Cerebellar nuclear complex (tissue), 1 donor: ENCODE results near the gene KNCN.

Experiments used
- DNase-seq, 2 experiments: peaks; one replicate each; lab custom pipeline; 2025; lab: John Stamatoyannopoulos, UW

Gene KNCN

DNA sequence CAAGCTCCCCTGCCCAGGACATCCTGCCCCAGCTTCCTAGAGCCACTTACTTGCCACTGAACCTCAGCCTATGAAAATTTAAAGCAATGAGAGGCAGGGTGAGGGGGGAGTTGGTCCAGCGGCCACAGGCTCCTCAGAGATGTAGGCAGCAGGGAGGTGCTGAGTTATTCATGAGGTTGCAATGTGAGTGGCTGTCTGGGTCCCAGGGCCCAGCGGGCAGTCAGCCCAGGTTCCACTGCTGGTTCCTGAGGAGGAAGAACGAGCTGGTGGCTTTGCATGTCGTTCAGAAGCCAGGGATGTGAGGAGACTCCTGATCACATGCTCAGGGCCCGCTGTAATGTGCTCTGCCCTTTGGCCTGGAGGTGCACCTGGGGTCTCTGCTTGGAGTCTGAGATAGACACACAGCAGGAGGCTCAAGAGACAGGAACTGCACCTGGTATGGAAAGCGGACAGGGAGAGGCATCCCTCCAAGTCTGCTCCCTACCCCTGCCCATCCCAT is at the start of gene KNCN:
TSS of gene KNCN (minus strand) at position 51 of the 499 bp plus-strand sequence. CDS start 432 bp downstream, outside the sequence.
- no peak for DNase-seq

DNA sequence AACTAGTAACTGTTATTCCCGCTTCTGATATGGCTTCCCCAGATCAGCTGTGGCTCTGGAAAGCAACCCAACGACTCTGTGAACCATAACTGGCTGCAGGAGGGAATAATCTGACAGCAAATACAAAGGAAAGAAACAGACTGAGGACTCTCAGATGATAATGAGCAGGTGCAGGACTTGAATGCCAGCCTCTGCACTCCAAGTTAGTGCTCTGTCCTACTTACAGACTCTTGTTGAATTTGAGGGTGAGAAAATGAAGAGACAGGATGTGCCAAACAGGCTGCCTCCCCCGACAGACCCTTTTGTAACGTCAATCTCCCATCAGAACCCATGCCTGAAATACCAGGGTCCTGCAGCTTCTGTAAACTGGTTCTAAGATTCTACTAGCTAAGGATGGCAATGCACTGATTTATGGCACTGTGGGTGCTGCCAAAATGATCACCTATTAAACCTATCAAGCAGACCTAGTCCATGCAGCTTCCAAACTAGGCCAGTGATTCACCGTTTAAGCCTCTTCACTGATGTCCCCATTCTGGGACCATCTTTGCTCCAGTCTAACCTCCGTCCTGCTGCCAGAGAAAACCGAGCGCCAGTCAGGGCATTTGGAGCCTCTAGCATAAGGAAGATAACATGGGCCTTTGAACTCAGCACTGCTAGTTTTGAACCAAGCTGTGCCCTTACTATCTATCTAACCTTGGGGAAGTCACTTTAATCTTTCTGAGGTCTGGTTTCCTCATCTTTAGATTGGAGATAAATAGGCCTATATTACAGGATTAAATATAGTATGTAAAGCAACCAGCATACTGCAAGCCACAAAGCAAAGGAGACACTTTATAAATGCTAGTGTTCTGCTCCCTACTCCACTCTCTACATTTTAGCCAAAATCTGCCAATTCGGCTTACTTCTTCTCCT is 47.9 kb upstream of the KNCN start:
- no peak for DNase-seq

DNA sequence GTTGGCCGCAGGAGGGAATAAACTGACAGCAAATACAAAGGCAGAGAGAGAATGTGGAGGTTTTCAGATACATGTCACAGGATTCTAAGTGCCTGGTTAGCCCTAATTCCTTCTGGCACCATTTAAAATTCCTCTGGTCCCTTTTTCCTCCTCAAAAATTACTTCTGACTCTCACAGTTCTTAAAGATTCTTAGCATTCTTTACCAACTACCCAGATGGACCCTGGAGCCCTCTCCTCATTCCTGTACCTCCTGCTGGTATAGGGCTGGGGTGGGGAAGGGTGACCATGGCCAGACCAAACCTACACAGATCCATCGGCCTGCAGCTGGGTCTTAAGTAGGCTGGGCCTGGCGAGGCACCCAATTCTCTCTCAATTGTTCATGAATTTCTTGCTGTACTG is 45.4 kb upstream of the KNCN start:
- DNase-seq: no peak

DNA sequence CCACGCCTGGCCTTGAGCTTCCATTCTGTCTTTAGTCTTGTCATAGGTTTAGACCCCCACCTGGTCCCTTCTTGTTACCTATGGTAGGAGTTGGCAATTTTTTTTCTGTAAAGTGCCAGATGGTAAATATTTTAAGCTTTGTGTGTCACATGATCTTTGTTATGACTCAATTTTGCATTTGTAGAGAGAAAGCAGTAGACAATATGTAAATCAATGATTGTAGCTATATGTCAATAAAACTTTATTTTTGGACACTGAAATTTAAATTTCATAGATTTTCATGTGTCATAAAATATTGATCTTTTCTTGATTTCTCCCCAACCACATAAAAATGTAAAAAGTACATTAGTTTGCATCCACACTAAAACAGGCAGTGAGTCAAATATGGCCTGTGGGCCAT is 44.6 kb upstream of the KNCN start:
- DNase-seq: no peak

DNA sequence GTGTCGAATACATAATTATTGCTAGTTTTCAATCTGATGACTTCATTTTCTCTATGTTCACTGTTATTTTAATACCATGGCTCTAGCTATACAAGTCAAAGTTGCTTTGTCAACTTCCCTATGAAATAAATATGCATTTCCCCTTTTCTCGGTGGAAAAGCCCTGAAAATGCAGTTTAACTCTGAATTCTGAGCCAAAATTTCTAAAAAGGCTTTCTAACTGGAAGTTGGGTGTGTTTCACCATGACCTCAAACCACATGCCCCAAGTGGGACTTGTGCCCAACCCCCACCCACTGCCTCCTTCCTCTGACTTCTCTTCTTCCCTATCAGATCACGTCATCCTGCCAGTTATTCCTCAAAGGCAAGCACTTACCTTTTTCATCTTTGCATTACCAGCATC is 43.7 kb upstream of the KNCN start:
- no peak for DNase-seq

DNA sequence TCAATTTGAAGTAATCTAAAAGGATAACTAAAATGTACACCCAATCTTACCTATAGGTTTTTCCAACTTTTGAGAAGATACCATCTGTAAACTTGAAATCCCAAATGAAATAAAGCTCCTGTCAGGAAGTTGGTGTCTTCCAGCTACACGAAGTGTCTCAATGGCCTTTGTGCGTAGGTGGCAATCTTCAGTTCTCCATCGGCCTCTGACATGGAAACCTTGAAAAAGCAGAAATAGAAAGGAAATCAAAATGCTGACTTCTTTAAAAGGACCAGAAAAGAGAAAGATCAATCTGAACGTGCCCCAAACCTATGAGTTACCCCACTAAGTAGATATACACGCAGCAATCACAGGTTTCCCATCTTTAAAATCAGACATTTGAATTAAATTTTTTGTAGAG is 42.6 kb upstream of the KNCN start:
- DNase-seq: no peak

DNA sequence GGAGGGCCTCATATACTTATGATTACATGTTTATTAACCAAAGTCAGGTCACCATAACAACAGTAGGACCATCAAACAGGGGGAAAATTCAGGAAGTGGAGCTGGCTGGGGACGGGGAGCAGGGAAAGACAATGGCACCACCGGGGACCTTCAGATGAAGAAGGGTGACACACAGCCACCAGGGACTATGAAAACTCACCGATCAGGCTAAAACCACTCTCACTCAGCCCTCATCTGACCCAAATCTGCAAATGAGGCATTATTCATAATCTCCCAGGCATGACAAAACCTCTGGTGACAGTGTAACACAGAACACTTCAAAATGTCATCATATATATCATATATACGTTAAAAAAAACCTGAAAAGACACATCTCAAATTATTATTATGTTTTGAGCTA is 41.4 kb upstream of the KNCN start:
- DNase-seq: no peak

DNA sequence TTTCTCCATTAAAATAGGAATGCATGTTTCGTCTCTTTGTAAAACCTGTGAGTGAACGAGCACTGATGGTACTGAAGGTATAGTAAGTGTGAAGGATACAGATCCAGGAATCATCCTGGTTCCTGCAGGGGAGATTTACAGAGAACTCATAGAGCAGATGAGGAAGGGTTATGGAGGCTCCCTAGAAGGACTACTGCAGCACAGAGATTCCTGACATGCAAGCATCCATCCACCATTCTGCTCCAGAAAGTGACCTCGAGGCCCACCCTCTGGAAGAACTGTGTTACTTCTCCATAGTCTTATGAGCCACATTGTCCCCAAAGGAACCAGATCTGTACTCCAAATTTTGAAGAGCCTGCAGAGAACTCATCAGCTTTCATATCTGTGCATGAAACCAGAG is 38.1 kb upstream of the KNCN start:
- DNase-seq: no peak

DNA sequence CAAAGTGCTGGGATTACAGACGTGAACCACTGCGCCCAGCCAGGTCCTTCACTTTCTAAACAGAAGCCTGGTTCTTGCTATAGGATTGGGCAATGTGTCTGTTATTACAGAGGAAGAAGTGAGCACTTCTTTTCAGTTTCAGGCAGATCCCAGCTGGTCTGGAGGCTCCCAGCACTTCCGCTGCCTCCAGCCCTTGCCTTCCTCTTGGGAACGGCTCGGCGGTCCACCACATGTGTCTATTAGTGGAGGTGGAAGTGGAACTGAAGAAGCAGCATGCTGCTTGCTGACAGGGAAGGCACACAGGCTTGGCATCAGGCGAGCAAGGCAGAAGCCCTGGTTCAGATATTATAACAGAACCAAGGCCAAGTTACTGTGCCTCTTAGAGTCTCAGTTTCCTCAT is 35.6 kb upstream of the KNCN start:
- no peak for DNase-seq

DNA sequence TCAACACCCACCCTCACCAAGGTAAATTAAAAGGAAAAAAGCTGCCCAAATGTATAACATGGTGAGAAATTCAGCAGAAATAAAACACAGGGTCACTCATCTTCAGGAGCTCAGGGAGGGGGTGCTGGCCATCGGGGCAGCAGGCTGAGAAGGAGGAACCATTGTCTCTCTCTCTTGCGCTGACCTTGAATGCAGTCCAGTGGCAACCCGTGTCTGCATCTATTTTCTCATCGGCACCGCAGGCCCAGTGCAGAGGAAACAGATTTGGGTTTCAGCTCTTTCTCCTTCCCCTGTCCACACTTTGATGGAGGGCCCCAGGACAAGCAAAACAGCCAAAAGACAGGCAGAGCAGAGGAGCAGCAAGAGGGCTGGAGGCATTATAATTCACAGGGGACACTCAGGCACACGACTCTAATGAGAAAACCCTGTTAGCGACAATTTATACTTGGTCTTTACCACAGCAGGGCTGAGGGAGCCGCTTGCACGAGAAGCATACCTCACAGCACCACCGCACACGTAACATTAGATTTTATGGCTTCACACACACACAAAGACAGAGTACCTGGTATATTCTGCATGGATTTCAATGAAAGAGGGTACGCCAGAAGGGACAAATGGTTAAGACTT is 34.0 kb upstream of the KNCN start:
- DNase-seq: no peak

DNA sequence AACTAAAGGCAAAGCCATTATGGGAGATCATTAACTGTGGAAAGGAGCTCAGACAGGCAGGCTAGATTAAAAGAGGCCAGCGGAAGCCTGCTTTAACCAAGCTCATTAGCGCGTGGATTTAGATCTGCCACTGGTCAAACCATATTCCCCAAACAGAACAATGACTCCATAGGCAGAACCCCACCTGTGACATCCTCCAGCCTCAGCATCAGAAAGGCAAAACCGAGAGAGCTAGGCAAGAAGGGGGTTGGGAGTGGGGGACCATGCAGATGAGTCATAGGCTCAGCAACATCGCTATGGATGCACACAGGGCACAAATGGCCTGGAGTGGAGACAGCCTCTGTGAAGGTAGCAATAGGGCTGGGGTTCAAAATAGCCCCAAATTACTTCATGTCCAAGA is 32.0 kb upstream of the KNCN start:
- no peak for DNase-seq

DNA sequence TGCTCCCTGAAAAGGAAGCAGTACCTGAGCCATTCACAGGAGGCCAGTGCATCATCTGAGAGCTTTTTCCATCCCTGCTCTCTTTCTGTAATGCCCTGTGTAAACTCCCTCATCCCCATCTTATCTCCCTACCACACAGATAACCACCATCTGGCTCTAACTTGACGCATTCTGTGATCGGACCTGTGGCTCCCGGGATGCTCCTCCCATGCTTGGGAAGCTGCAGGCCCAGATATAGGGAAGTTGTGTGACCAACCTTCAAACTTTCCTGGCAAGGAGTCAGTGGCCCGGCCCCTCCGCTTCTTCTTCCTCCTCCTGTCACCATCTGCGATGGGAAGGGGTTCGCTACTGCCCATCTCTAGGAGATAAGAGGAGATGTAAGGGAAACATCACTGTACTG is 31.5 kb upstream of the KNCN start:
- DNase-seq: no peak

DNA sequence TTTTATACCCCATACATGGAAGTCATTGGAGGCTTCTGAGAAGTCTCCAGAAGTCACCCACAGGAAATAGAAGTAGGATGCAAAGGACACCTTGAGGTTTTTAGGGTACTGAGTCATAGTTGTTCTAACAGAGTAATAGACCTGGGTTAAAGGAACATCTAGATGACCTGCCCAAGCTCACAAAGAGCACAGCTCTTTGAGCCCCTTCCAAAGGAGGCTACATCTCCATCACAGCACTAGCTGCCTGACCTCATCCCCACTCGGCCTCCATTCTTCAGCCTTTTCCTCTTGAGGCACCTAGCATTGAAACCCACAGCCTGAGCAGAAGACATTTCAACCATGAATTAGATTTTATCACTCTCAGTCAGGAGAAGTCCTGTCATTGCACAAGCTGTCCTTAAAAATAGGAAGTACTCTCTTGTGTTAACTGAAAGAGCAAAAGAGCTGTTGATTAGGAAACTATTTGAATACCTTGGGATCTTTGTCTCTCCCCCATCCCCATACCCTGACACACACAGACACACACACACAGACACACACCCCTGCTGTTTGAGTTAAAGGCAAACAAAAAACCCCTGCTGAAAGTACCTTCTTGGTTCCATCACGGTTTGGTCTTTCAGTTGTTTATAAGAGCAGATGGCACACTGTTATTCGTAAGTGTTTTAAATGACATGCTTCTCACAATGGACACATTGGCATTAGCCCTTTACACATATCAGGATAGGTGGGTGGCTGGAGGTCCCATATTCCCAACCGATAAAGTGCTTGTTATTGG is 30.4 kb upstream of the KNCN start:
- DNase-seq: no peak

DNA sequence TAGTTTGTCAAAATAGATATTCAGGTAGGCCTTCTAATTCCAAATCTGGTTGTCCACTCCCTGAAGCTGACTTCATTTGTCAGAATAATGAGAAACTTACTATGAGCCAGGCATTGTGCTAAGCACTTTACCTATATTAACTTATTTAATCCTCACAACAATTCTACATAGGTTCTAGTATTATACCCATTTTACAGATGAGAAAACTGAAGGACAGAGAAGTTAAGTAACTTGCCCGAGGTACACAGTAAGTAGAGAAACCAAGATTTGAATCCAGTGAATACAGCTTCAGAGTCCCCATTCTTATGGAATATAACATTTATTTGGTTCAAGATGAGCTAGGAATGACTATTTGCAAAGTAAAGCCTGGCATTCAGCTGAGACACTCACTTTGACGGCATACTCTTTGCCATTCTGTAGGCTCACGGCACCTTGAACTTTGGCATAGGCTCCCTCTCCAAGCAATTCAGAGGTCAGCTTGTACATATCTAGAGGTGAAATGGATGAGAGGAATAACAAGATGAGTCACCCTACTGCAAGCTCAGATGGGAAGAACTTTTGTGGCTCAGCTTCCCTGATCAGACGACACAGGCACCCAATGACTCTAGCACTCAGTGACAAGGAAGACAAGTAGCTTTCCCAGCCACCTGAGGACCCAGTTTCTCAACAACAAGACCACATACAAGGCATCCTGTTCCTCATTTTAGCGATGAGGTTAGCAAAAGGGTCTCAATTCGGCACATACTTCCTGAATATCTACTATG is 28.9 kb upstream of the KNCN start:
- no peak for DNase-seq

DNA sequence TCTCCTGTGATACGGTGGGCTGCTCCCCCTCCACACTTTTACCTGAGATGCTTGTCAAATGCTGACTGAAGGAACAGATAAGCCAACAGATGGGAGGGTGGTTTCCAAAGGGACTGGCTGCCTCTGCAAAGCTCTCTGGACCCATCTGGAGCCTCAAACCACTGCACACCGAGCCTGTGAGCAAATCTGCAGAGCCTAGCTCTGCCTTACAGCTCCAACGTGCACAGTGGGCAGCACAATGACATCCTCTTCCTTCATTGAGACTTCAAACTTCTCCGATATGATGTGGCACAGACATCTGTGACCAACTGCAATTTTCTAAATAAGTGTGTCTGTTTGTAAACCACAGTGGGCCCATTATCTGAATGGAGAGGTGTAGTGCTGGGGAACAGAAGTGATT is 26.2 kb upstream of the KNCN start:
- no peak for DNase-seq

DNA sequence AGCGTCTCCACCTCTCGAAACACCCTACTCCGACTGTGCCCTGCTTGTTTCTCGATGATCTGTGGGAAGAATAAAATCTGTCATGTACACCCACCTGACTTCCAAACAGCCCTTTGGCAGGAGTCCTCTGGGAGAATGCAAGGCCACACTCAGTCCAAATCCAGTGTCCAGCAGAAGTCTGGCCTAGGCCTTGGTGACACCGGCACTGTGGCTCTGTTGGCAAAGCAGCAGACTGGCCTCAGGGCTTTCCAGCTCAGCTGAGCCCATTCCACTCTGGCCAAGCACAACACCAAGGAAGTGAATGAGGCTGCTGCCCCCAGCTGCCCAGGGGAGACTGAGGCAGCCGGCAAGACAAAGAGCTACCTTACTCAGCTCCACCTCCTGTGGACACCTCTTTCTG is 25.1 kb upstream of the KNCN start:
- DNase-seq: no peak

DNA sequence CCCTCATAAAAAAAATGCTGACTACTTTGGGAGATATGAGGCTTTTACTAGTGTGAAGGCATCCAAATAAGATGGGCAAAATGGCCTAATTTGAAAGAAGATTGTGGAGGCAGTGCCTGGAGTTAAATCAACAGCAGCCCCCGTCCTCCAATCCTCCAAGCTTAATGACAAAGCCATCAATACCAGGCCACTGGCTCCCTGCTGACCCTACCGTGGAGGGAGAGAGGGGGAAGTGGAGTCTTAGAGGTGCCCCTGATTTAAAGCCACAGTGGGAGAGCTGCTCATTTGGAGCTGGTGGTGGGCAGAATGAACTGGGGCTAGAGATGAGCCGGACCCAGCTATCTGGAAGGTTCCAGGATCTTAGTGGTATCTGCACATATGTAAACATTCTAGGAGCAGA is 24.3 kb upstream of the KNCN start:
- DNase-seq: no peak

DNA sequence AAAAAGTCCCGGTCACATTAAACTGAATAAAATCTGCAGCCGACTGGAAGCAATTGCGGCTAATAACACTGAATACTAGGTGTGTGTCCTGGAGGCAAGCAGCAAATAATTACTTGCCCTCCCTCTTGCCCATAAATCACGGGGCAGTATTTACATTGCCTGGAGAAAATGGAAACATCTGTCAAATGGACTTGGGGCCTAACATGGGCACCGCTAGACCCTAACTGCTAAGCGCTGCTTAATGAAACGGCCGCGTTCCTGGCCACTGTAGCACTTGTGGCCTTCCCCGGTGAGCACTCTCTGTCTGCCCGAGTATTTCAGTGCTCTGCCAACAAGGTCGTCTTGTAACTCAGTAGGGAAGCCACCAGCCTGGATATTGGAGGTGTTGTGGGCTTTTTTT is 23.9 kb upstream of the KNCN start:
- DNase-seq: no peak

DNA sequence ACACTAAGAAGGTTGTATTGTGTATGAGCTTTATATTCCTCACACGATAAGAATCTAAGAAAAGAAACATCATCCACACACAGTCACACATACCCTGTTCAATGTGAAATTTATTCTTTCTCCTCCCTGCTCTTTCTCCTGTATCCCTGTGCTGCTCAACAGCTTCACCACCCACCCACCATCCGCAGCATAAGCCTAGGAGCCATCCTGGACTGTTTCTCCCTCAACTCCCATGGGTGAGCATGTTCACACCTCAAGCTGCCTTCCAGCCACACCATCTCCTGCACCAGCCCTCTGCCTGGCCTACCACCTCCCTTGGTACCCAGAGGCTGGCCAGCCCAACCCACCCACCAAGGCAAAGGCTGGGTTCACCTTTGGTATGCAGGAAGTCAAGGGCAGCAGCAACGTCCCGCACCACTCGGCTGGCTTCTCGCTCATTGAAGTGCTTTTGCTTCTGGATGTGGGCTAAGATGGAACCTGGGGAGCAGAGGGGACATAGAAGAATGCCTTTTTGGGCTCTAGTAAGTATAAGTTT is 20.3 kb upstream of the KNCN start:
- no peak for DNase-seq

DNA sequence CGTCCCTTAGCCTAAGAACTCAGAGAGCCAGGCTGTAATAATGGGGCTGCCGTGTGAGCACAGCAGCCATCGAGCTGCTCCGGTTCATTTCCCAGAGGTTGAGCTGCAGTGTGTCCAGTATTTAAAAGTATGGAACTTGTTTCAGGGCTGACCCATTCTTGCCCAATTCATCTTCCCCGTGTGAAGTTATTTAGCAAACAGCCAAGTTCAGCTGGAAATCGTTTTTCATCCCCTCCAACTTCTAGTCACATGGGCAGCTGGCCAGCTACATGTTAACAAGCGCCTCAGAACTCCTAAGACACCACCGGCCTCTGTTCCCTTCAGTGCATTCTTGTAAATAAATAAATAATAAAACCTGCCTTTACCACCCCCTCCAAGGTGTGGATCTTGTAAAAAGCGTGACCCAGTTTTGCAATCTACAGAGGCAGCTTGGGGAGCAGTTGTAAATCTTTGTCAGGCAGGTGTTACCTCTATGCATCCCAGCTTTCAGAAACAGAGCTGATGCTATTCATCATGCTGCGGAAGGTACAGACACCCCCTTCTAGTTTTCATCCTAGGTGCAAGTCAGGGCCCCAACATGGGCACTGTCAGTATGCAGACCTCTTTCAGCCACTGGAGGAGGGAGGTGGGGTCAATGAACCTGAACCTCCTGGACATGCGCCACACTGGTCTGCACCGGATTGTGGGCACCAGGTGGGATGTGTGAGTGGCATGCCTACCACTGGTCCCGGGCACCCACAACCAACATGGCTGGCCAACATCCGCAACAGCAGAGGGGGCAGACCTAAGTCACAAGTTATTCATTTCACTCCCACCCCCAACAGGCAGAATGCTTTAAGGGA is 18.7 kb upstream of the KNCN start:
- no peak for DNase-seq

DNA sequence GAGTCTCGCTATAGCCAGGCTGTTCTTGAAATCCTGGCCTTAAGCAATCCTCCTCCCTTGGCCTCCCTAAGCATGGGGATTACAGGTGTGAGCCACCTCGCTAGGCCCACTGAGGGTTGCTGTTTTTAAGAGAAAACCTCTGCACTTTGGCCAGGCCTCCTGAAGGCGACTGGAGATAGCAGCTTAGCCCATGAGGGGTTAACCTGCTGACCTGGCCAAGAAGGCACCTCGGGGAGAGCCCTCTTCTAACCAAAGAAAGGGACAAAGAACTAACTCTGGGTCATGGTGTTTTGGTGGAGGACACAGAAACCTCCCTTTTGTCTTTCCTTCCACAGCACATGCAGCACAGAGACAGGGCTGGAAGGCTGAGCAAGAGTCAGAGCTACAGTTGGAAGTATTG is 17.7 kb upstream of the KNCN start:
- DNase-seq: no peak
